C4-2B (cell line): ENCODE measurements around the gene SNAP47.
"Not testable (repeated sequence)": the region's sequence is repeated elsewhere in the genome, so short reads cannot be mapped to it uniquely, and the experiment has no call there.

Source experiments
- H3K27ac ChIP-seq: fragments of 450-650 bp; 2 replicates; pipeline ENCODE4 v1.5.1; 2017
- ZFX ChIP-seq: fragments of 450-650 bp; IDR thresholded peaks from 2 replicates; pipeline ENCODE4 v1.6.1; 2017
- TF ChIP-seq, protein P1 (sequence below): fragments of 450-650 bp; conservative IDR thresholded peaks from 2 replicates; pipeline ENCODE4 v1.5.1; 2017; ENCODE audit warnings: mild to moderate bottlenecking

Gene SNAP47

GRCh38 chr1:227734856-227735538 lies at the start of gene SNAP47, which contains the start of gene JMJD4:
SNAP47 (plus strand) TSS chr1:227735435; CDS start chr1:227747737, 12,302 bp downstream.
JMJD4 (minus strand) TSS chr1:227735302; CDS start chr1:227735273, 29 bp downstream.
- TF ChIP-seq, protein P1, sequence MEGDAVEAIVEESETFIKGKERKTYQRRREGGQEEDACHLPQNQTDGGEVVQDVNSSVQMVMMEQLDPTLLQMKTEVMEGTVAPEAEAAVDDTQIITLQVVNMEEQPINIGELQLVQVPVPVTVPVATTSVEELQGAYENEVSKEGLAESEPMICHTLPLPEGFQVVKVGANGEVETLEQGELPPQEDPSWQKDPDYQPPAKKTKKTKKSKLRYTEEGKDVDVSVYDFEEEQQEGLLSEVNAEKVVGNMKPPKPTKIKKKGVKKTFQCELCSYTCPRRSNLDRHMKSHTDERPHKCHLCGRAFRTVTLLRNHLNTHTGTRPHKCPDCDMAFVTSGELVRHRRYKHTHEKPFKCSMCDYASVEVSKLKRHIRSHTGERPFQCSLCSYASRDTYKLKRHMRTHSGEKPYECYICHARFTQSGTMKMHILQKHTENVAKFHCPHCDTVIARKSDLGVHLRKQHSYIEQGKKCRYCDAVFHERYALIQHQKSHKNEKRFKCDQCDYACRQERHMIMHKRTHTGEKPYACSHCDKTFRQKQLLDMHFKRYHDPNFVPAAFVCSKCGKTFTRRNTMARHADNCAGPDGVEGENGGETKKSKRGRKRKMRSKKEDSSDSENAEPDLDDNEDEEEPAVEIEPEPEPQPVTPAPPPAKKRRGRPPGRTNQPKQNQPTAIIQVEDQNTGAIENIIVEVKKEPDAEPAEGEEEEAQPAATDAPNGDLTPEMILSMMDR, result no peak
- TF ChIP-seq ZFX, result peak; percentile 93; the same call in 1 of the 2 replicates
- peak within 1 kb of the TSS; percentile 92 for H3K27ac ChIP-seq

- TF ChIP-seq ZFX, result no peak
- TF ChIP-seq, protein P1, result no peak
- no peak overlapping the region for H3K27ac ChIP-seq
These were observed 49.4 kb upstream of the SNAP47 start for GRCh38 chr1:227685807-227686206.

GRCh38 chr1:227697321-227697864 lies 37.8 kb upstream of the SNAP47 start:
- H3K27ac ChIP-seq, result no peak overlapping the region

DNA sequence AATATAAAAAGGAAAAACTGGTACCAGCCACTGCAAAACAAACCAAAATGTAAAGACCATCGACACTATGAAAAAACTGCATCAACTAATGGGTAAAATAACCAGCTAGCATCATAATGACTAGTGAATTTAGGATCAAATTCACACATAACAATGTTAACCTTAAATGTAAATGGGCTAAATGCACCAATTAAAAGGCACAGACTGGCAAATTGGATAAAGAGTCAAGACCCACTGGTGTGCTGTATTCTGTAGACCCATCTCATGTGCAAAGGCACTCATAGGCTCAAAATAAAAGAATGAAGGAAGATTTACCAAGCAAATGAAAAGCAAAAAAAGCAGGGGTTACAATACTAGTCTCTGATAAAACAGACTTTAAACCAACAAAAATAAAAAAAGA lies 33.6 kb upstream of the SNAP47 start:
- H3K27ac ChIP-seq, result not testable (repeated sequence)

More at GRCh38 chr1:227697321-227697864, 37.8 kb upstream of the SNAP47 start:
- no peak for TF ChIP-seq ZFX
- TF ChIP-seq, protein P1, result no peak

GRCh38 chr1:227707846-227708245 lies 27.4 kb upstream of the SNAP47 start:
- no peak overlapping the region for H3K27ac ChIP-seq
- TF ChIP-seq, protein P1, result no peak
- no peak for TF ChIP-seq ZFX

- no peak overlapping the region for H3K27ac ChIP-seq
- TF ChIP-seq ZFX, result no peak
- TF ChIP-seq, protein P1, result no peak
These were observed 25.8 kb upstream of the SNAP47 start for GRCh38 chr1:227709451-227709850.

- H3K27ac ChIP-seq, result not testable (repeated sequence)
These were observed 24.8 kb upstream of the SNAP47 start for GRCh38 chr1:227710474-227710873.

DNA sequence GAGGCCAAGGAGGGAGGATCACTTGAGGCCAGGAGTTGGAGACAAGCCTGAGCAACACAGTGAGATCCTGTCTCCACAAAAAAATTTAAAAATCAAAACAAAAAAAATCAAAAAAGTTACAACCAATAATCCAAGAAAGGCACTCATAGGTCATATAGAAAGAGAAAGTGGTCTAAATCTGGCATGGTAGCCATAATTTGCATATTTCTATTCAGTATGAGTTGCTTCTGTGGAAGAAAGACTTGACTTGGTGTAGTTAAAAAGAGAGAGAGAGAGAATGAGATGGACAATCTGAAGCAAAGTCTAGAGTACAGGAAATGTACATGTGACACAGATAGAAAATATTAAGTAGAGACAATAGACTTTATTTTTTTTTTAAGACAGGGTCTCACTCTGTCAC lies 22.6 kb upstream of the SNAP47 start:
- H3K27ac ChIP-seq, result no peak overlapping the region
- TF ChIP-seq ZFX, result no peak
- TF ChIP-seq, protein P1, result no peak
